HG03025 (cell line): ENCODE measurements around the gene DHRS9.
"Not testable (repeated sequence)": the region's sequence is repeated elsewhere in the genome, so short reads cannot be mapped to it uniquely, and the experiment has no call there.

ENCODE experiments used
- ATAC-seq: cut with Tn5 transposase; IDR thresholded peaks from one replicate; pipeline ENCODE4 v1.9.1; 2021; ENCODE audit warnings: mild to moderate bottlenecking, moderate library complexity; ENCODE audit not compliant: unreplicated experiment, low FRiP score

DHRS9 gene

GRCh38 chr2:169131587-169132512 is 62.5 kb downstream of the DHRS9 start:
- no peak for ATAC-seq

GRCh38 chr2:169134272-169134671 is 64.9 kb downstream of the DHRS9 start:
- ATAC-seq = not testable (repeated sequence)

- not testable (repeated sequence) for ATAC-seq
These were observed 67.1 kb downstream of the DHRS9 start for GRCh38 chr2:169136428-169136827.

GRCh38 chr2:169136885-169137534 is 67.6 kb downstream of the DHRS9 start:
- ATAC-seq = no peak

GRCh38 chr2:169137924-169138323 is 68.6 kb downstream of the DHRS9 start:
- ATAC-seq = no peak

- ATAC-seq = no peak
These were observed 69.8 kb downstream of the DHRS9 start for GRCh38 chr2:169139145-169139544.

- no peak for ATAC-seq
These were observed 70.8 kb downstream of the DHRS9 start for GRCh38 chr2:169139993-169140767.

- ATAC-seq = peak; percentile 65
These were observed 72.5 kb downstream of the DHRS9 start for GRCh38 chr2:169141713-169142352.

- no peak for ATAC-seq
These were observed 74.6 kb downstream of the DHRS9 start for GRCh38 chr2:169143998-169144397.
